HEK293 (cell line): ENCODE results near the gene DDX55.

Source experiments
- CTCF ChIP-seq: fragments of 450-650 bp; formaldehyde crosslinking; IDR thresholded peaks from 2 replicates; pipeline ENCODE4 v1.5.1; 2016; ENCODE audit warnings: missing biosample characterization, missing genetic modification characterization
- EGR2 ChIP-seq: fragments of 450-650 bp; formaldehyde crosslinking; IDR thresholded peaks from 2 replicates; pipeline ENCODE4 v1.5.1; 2016; ENCODE audit warnings: low read depth, missing biosample characterization, missing genetic modification characterization
- KLF16 ChIP-seq: fragments of 450-650 bp; formaldehyde crosslinking; IDR thresholded peaks from 2 replicates; pipeline ENCODE4 v1.5.1; 2017; ENCODE audit warnings: missing biosample characterization, missing genetic modification characterization
- KLF9 ChIP-seq: fragments of 450-650 bp; formaldehyde crosslinking; IDR thresholded peaks from 2 replicates; pipeline ENCODE4 v1.5.1; 2016; ENCODE audit warnings: missing biosample characterization, missing genetic modification characterization, low read depth
- REST ChIP-seq: fragments of 450-650 bp; formaldehyde crosslinking; IDR thresholded peaks from 2 replicates; pipeline ENCODE4 v1.5.1; 2016; ENCODE audit warnings: missing biosample characterization, missing genetic modification characterization
- TCF7L2 ChIP-seq: IDR thresholded peaks from 2 replicates; pipeline ENCODE4 v1.6.1; 2011; ENCODE audit warnings: low read depth, mild to moderate bottlenecking, inconsistent platforms, low read length, moderate library complexity, borderline replicate concordance
- ZBTB8A ChIP-seq: fragments of 450-650 bp; formaldehyde crosslinking; IDR thresholded peaks from 2 replicates; pipeline ENCODE4 v1.5.1; 2016; ENCODE audit warnings: missing biosample characterization, missing genetic modification characterization
- ZNF10 ChIP-seq: fragments of 450-650 bp; formaldehyde crosslinking; IDR thresholded peaks from 2 replicates; pipeline ENCODE4 v1.5.1; 2017; ENCODE audit warnings: missing biosample characterization, missing genetic modification characterization
- ZNF404 ChIP-seq: fragments of 450-650 bp; formaldehyde crosslinking; IDR thresholded peaks from 2 replicates; pipeline ENCODE4 v1.5.1; 2017; ENCODE audit warnings: missing biosample characterization, missing genetic modification characterization
- ZNF521 ChIP-seq: fragments of 450-650 bp; formaldehyde crosslinking; IDR thresholded peaks from 2 replicates; pipeline ENCODE4 v1.5.1; 2017; ENCODE audit warnings: missing biosample characterization, mild to moderate bottlenecking, missing genetic modification characterization
- ZNF677 ChIP-seq: fragments of 450-650 bp; IDR thresholded peaks from 2 replicates; pipeline ENCODE4 v1.5.0; 2018; ENCODE audit warnings: missing biosample characterization, mild to moderate bottlenecking, missing genetic modification characterization, moderate library complexity
- ZSCAN4 ChIP-seq: fragments of 450-650 bp; formaldehyde crosslinking; IDR thresholded peaks from 2 replicates; pipeline ENCODE4 v1.5.1; 2017; ENCODE audit warnings: missing biosample characterization, missing genetic modification characterization

GRCh38 chr12:123617580-123617979, 15.7 kb downstream of the DDX55 start:
- TF ChIP-seq CTCF (tag by site-specific recombination): no peak
- no peak for TF ChIP-seq KLF16 (tag by site-specific recombination)
- TF ChIP-seq ZNF404 (tag by site-specific recombination): no peak
- TF ChIP-seq REST (tag by site-specific recombination): no peak
- no peak for TF ChIP-seq KLF9 (tag by site-specific recombination)
- TF ChIP-seq EGR2: no peak
- no peak for TF ChIP-seq ZBTB8A
- TF ChIP-seq ZNF10 (tag by site-specific recombination): no peak
- no peak for TF ChIP-seq TCF7L2
- no peak for TF ChIP-seq ZNF521 (tag by site-specific recombination)
- TF ChIP-seq ZNF677 (tag by site-specific recombination): no peak
- no peak for TF ChIP-seq ZSCAN4 (tag by site-specific recombination)
